OCI-LY3 (cell line): ENCODE data around the gene FOXN1.
A peak's percentile ranks its signal among the peaks of the same experiment; 100 is the strongest.

Source experiments
- H2AFZ ChIP-seq: fragments of 200-600, 300-600 bp; shearing (Covaris generic); 2 replicates; pipeline ENCODE4 v1.6.0; 2014; ENCODE audit warnings: antibody characterized with exemption, low read depth, low read length
- H3K27ac ChIP-seq: fragments of 200-600, 300-600 bp; sonication (generic); 2 replicates; pipeline ENCODE4 v1.5.1; 2014; ENCODE audit warnings: mild to moderate bottlenecking, low read length, moderate library complexity, mixed read lengths
- H3K27me3 ChIP-seq: fragments of 200-600, 300-600 bp; sonication (generic); 2 replicates; pipeline ENCODE4 v1.6.1; 2014; ENCODE audit warnings: low read depth, low read length, mixed read lengths
- H3K36me3 ChIP-seq: fragments of 200-600, 300-600 bp; sonication (generic); replicated peaks from 2 replicates; pipeline ENCODE3; 2014; ENCODE audit warnings: low read depth, low read length, mixed read lengths
- H3K4me1 ChIP-seq: fragments of 300-600, 200-600 bp; sonication (generic); 2 replicates; pipeline ENCODE4 v1.6.1; 2014; ENCODE audit warnings: low read length, mixed read lengths
- H3K4me2 ChIP-seq: fragments of 200-600, 300-600 bp; sonication (generic); 2 replicates; pipeline ENCODE4 v1.6.1; 2014; ENCODE audit warnings: low read length, mixed read lengths
- H3K4me3 ChIP-seq: fragments of 300-600, 200-600 bp; sonication (generic); 2 replicates; pipeline ENCODE4 v1.5.1; 2014; ENCODE audit warnings: antibody characterized with exemption, mild to moderate bottlenecking, low read length, moderate library complexity
- H3K79me2 ChIP-seq: fragments of 300-600, 200-600 bp; shearing (Covaris generic); 2 replicates; pipeline ENCODE4 v1.6.1; 2014; ENCODE audit warnings: mild to moderate bottlenecking, low read length, mixed read lengths
- H3K9ac ChIP-seq: fragments of 300-600, 200-600 bp; shearing (Covaris generic); 2 replicates; pipeline ENCODE4 v1.6.0; 2014; ENCODE audit warnings: mild to moderate bottlenecking, low read length, moderate library complexity
- H3K9me3 ChIP-seq: fragments of 200-600, 300-600 bp; shearing (Covaris generic); 2 replicates; pipeline ENCODE4 v1.6.1; 2014; ENCODE audit warnings: low read length, mixed read lengths; ENCODE audit not compliant: insufficient read depth
- H4K20me1 ChIP-seq: fragments of 200-600, 300-600 bp; sonication (generic); 2 replicates; pipeline ENCODE4 v1.6.1; 2016; ENCODE audit warnings: low read length, mixed read lengths; ENCODE audit not compliant: insufficient read depth
- CTCF ChIP-seq: fragments of 200-600, 300-600 bp; sonication (generic); IDR thresholded peaks from 2 replicates; pipeline ENCODE4 v1.5.1; 2014; ENCODE audit warnings: antibody characterized with exemption, low read length, low read depth
- EZH2phosphoT487 ChIP-seq: fragments of 200-600 bp; shearing (Covaris generic); IDR thresholded peaks from 2 replicates; pipeline ENCODE4 v1.6.1; 2018; ENCODE audit warnings: antibody characterized with exemption, mixed run types, low read depth

The FOXN1 gene

GRCh38 chr17:28534740-28535375, 28.7 kb downstream of the FOXN1 start:
- no peaks in the 10 kb centered on the region for H4K20me1 ChIP-seq
- no peaks in the 10 kb centered on the region for H3K9me3 ChIP-seq
- no peak overlapping the region for H3K4me2 ChIP-seq
- no peaks in the 10 kb centered on the region for H3K79me2 ChIP-seq
- H3K9ac ChIP-seq, result no peak overlapping the region
- H2AFZ ChIP-seq, result no peak overlapping the region
- TF ChIP-seq EZH2phosphoT487 (no peak), CTCF (no peak)
- H3K4me1 ChIP-seq, result peaks cover 18% of the 10 kb centered on the region
- H3K36me3 ChIP-seq, result no peaks in the 10 kb centered on the region
- no peak overlapping the region for H3K4me3 ChIP-seq
- H3K27ac ChIP-seq, result no peak overlapping the region
- peaks cover 5% of the 10 kb centered on the region; the same call in 1 of the 2 replicates for H3K27me3 ChIP-seq

GRCh38 chr17:28536532-28537218, 30.5 kb downstream of the FOXN1 start:
- Histone ChIP-seq H2AFZ (no peak overlapping the region), H3K36me3 (no peaks in the 10 kb centered on the region), H3K79me2 (no peaks in the 10 kb centered on the region), H3K27ac (no peak overlapping the region), H3K4me2 (no peak overlapping the region), H3K9ac (no peak overlapping the region), H4K20me1 (no peaks in the 10 kb centered on the region), H3K9me3 (no peaks in the 10 kb centered on the region), H3K4me3 (no peak overlapping the region), H3K27me3 (peaks cover 1% of the 10 kb centered on the region; the same call in 1 of the 2 replicates), H3K4me1 (peaks cover 21% of the 10 kb centered on the region)
- TF ChIP-seq EZH2phosphoT487 (no peak), CTCF (no peak)

GRCh38 chr17:28537219-28537610, 31.1 kb downstream of the FOXN1 start:
- H3K9ac ChIP-seq, result no peak overlapping the region
- TF ChIP-seq EZH2phosphoT487, result no peak
- no peak for TF ChIP-seq CTCF
- H3K4me2 ChIP-seq, result no peak overlapping the region
- H2AFZ ChIP-seq, result no peak overlapping the region
- H3K9me3 ChIP-seq, result no peaks in the 10 kb centered on the region
- H3K27me3 ChIP-seq, result no peaks in the 10 kb centered on the region
- H3K36me3 ChIP-seq, result no peaks in the 10 kb centered on the region
- H3K27ac ChIP-seq, result no peak overlapping the region
- no peaks in the 10 kb centered on the region for H3K79me2 ChIP-seq
- H3K4me1 ChIP-seq, result peaks cover 21% of the 10 kb centered on the region
- H4K20me1 ChIP-seq, result no peaks in the 10 kb centered on the region
- no peak overlapping the region for H3K4me3 ChIP-seq

- Histone ChIP-seq H3K9me3 (no peaks in the 10 kb centered on the region), H3K4me3 (peak overlapping the region; percentile 24; the same call in 1 of the 2 replicates), H3K4me2 (peak overlapping the region; percentile 51), H4K20me1 (no peaks in the 10 kb centered on the region), H3K79me2 (no peaks in the 10 kb centered on the region), H3K36me3 (no peaks in the 10 kb centered on the region), H3K27ac (no peak overlapping the region), H2AFZ (no peak overlapping the region), H3K9ac (no peak overlapping the region), H3K27me3 (no peaks in the 10 kb centered on the region), H3K4me1 (peaks cover 23% of the 10 kb centered on the region)
- TF ChIP-seq EZH2phosphoT487 (no peak), CTCF (no peak)
These were observed 32.2 kb downstream of the FOXN1 start for GRCh38 chr17:28538296-28538895.
